Endodermal cell (in vitro differentiated cells): ENCODE data around the gene TMEM132A. TPM values are rescaled to one million over a fixed set of nuclear protein-coding genes. Genes with fewer than 3 reads are reported as not detected.

ENCODE experiments used
- DNase-seq: peaks from one replicate; pipeline ENCODE4 v3.0.0-alpha.2; 2017
- H3K27ac ChIP-seq: 2 replicates; pipeline ENCODE4 v1.5.1; 2013; ENCODE audit warnings: mild to moderate bottlenecking, low read depth, low read length, moderate library complexity
- H3K27me3 ChIP-seq: 2 replicates; pipeline ENCODE4 v1.6.1; 2013; ENCODE audit warnings: mild to moderate bottlenecking, low read length, moderate library complexity; ENCODE audit not compliant: insufficient read depth, control insufficient read depth, poor library complexity, severe bottlenecking
- H3K36me3 ChIP-seq: 2 replicates; pipeline ENCODE4 v1.7.0; 2013; ENCODE audit warnings: mild to moderate bottlenecking, low read length, moderate library complexity; ENCODE audit not compliant: control insufficient read depth, insufficient read depth
- H3K4me1 ChIP-seq: one replicate; pipeline ENCODE4 v1.7.0; 2013; ENCODE audit warnings: low read length; ENCODE audit not compliant: control insufficient read depth, insufficient read depth
- H3K4me3 ChIP-seq: 2 replicates; pipeline ENCODE4 v1.5.1; 2013; ENCODE audit warnings: mild to moderate bottlenecking, low read length, moderate library complexity
- H3K9ac ChIP-seq: 2 replicates; pipeline ENCODE4 v1.6.1; 2013; ENCODE audit warnings: mild to moderate bottlenecking, low read length, moderate library complexity; ENCODE audit not compliant: poor library complexity, severe bottlenecking; ENCODE audit errors: extremely low read depth
- H3K9me3 ChIP-seq: 2 replicates; pipeline ENCODE4 v1.6.1; 2013; ENCODE audit warnings: mild to moderate bottlenecking, low read length, moderate library complexity; ENCODE audit not compliant: control insufficient read depth
- H3K27ac Mint-ChIP-seq: 2 replicates; pipeline ENCODE4 v1.8.0; 2020; ENCODE audit warnings: mixed read lengths
- H3K27me3 Mint-ChIP-seq: 2 replicates; pipeline ENCODE4 v1.8.0; 2021; ENCODE audit warnings: mild to moderate bottlenecking, mixed read lengths; ENCODE audit not compliant: insufficient read depth
- H3K36me3 Mint-ChIP-seq: 2 replicates; pipeline ENCODE4 v1.8.0; 2020; ENCODE audit warnings: low read depth, mixed read lengths
- H3K4me1 Mint-ChIP-seq: 2 replicates; pipeline ENCODE4 v1.8.0; 2020; ENCODE audit warnings: mixed read lengths
- H3K4me3 Mint-ChIP-seq: 2 replicates; pipeline ENCODE4 v1.8.0; 2020; ENCODE audit warnings: mild to moderate bottlenecking, moderate library complexity, mixed read lengths
- H3K9me3 Mint-ChIP-seq: 2 replicates; pipeline ENCODE4 v1.8.0; 2020; ENCODE audit warnings: mild to moderate bottlenecking, mixed read lengths
- WGBS, 2 experiments: methylation state at CpG; one replicate each; pipeline versions ENCODE4 v1.1.5 to v1.1.7; 2013; ENCODE audit warnings: missing lambda C conversion rate in 2 of 2, mixed read lengths in 1 of 2; ENCODE audit not compliant: insufficient coverage in 1 of 2, insufficient read length in 1 of 2; 5-methylcytosine and 5-hydroxymethylcytosine counted together
- total RNA-seq, 2 donors: library from RNA; stranded (reverse); fragmentation: NEBNext Ultra II Directional in 1 of 2; extraction: Animal tissue kit (Norgen Biotek cat#: 25700) in 1 of 2; gene quantifications; 2 replicates in 1 of 2; 3 replicates in 1 of 2; pipeline ENCODE4 v1.2.1, GENCODE V29; 2021
- TF ChIP-seq, protein P1 (sequence below): fragments of 200-600 bp; sonication (generic); conservative IDR thresholded peaks from 2 replicates; pipeline ENCODE4 v1.5.0; 2021; ENCODE audit warnings: antibody characterized with exemption, mild to moderate bottlenecking

TMEM132A gene
- total RNA-seq, 2 donors from 2014 or later = 135 to 140 TPM

DNA sequence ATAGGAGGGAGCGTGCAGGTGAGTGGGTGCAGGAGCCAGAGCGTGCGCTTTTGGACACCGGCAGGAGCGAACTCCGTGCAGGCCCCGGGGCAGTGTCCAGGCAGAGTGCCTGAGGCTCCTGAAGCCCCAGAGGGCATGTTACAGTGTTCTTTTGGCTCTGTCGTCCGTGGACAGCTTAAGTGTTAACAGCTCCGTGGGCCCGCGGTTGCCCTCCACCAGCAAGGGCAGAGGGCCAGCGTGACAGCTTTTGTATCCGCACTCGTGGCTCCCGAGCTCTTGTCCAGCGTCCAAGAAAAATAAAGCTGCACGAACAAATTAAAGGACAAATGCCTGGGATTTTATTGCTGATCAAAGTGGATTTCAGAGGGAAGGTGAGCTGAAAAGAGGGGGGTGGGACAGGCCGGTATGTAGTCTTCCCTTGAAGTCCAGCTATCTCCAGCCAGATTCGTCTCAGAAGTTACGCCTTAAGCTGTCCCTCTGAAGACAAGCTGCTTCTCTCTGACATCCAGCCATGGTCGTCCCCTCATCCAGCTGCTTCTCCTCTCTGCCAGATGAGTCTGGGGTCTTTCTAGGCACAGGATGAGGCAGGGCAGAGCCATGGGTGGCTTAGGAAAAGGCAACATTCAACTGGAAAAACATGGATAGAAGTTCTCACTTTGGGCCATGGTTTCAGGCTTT, 11.3 kb upstream of the TMEM132A start:
- TF ChIP-seq, protein P1, sequence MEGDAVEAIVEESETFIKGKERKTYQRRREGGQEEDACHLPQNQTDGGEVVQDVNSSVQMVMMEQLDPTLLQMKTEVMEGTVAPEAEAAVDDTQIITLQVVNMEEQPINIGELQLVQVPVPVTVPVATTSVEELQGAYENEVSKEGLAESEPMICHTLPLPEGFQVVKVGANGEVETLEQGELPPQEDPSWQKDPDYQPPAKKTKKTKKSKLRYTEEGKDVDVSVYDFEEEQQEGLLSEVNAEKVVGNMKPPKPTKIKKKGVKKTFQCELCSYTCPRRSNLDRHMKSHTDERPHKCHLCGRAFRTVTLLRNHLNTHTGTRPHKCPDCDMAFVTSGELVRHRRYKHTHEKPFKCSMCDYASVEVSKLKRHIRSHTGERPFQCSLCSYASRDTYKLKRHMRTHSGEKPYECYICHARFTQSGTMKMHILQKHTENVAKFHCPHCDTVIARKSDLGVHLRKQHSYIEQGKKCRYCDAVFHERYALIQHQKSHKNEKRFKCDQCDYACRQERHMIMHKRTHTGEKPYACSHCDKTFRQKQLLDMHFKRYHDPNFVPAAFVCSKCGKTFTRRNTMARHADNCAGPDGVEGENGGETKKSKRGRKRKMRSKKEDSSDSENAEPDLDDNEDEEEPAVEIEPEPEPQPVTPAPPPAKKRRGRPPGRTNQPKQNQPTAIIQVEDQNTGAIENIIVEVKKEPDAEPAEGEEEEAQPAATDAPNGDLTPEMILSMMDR = no peak
- H3K9me3 ChIP-seq = no peaks in the 10 kb centered on the region
- peak overlapping the region; percentile 92 for H3K4me3 ChIP-seq
- no peak for DNase-seq
- Mint-ChIP-seq H3K27me3 (peaks cover 45% of the 10 kb centered on the region), H3K4me1 (peaks cover 33% of the 10 kb centered on the region), H3K9me3 (no peaks in the 10 kb centered on the region), H3K27ac (no peak overlapping the region), H3K36me3 (no peaks in the 10 kb centered on the region), H3K4me3 (peak overlapping the region; percentile 84)
- 84 to 93% methylated on average over 19 to 22 of the region's 22 CpGs for WGBS, 2 experiments
- peaks cover 21% of the 10 kb centered on the region for H3K27me3 ChIP-seq
- no peaks in the 10 kb centered on the region for H3K36me3 ChIP-seq
- H3K4me1 ChIP-seq = peaks cover 12% of the 10 kb centered on the region
- H3K9ac ChIP-seq = no peak overlapping the region
- peak overlapping the region; percentile 81 for H3K27ac ChIP-seq

DNA sequence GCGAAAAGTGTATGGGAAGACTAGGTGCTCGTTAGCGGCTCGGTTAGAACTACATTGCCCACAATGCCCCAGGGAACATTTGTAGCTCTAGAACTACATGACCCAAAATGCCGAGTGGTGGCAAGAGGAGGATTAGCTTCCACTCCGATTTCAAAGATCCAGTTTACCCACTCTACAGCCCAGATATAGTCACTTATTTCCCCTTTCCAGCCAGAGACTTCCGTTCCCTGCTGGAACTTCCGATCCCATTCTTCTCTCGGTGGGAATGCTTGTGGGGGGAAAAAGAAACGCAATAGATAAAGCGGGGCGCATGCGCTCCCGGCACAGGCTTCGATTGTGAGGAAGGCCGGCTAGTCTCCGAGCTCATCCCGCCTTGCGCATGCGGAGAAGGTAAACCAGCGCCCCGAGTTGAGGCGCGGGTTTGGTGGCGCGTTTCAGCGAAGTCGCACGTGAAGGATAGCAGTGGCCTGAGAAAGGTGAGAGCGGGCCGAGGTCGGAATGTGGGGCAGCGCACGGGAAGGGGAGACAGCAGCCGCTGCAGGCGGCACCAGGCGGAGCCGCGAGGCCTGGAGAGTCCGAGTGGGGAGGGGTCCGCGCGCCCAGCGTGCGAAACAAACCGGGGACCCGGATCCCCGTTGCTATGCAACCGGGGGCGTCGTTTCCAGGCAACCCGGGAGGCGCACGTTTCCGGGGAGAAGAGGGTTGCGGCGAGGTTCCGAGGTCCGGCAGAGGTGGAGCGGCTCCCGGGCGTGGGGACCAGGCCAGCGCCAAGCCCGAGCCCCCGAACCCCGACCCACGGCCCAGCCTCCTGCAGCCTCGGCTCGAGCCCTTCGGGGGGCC, 10.2 kb upstream of the TMEM132A start, which contains the start of gene TMEM109:
Gene TMEM109 (plus strand): TSS at position 366 of the 840 bp plus-strand sequence. CDS start 5,536 bp downstream, outside the sequence.
- peak within 1 kb of the TSS; percentile 92 for H3K27ac Mint-ChIP-seq
- peaks cover 43% of the 10 kb centered on the region for H3K4me1 Mint-ChIP-seq
- WGBS, 2 experiments = 0% methylated on average over 21 to 70 of the region's 70 CpGs
- H3K9ac ChIP-seq = peak within 1 kb of the TSS; percentile 78
- no peaks in the 10 kb centered on the region for H3K9me3 Mint-ChIP-seq
- peak within 1 kb of the TSS; percentile 81 for H3K27ac ChIP-seq
- TF ChIP-seq, protein P1 = no peak
- peaks cover 12% of the 10 kb centered on the region for H3K4me1 ChIP-seq
- peak within 1 kb of the TSS; percentile 92 for H3K4me3 ChIP-seq
- H3K9me3 ChIP-seq = no peaks in the 10 kb centered on the region
- no peaks in the 10 kb centered on the region for H3K36me3 ChIP-seq
- peaks cover 35% of the 10 kb centered on the region for H3K27me3 Mint-ChIP-seq
- peak; percentile 96 for DNase-seq
- peaks cover 2% of the 10 kb centered on the region for H3K36me3 Mint-ChIP-seq
- H3K27me3 ChIP-seq = peaks cover 11% of the 10 kb centered on the region
- H3K4me3 Mint-ChIP-seq = peak within 1 kb of the TSS; percentile 84

DNA sequence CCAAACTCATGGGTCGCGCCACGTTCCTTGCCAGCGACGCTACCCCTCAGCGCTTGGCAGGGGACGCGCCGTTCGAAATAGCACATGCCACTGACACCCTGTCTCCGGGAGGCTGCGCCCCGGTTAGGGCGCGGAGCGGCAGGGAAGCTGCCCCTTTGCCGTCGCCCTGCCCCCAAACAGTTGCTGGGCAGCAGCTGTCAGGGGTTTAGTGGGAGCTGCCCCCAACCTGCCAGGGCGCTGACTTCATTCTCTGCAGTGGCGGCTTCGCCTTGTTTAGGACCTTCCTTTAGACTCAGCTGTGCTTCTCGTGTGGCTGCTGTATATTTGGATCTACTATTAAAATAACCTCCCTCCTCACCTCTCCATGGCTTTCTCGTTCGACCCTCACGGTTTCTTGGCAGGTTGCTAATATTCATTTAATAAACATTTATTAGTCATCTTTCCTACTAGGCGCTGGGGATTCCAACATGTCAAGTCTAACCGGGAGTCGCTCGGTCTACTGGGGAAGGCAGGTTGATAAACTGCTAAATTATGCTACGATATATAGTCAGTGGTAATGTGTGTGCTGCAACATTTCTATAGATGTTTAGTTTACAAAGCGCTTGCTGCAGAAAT, 9.5 kb upstream of the TMEM132A start:
- H3K9me3 Mint-ChIP-seq = no peaks in the 10 kb centered on the region
- H3K4me1 Mint-ChIP-seq = peaks cover 49% of the 10 kb centered on the region
- DNase-seq = peak; percentile 74
- Histone ChIP-seq H3K4me3 (peak overlapping the region; percentile 92), H3K27ac (peak overlapping the region; percentile 81), H3K36me3 (peaks cover 5% of the 10 kb centered on the region), H3K27me3 (peaks cover 8% of the 10 kb centered on the region), H3K4me1 (peaks cover 12% of the 10 kb centered on the region), H3K9me3 (no peaks in the 10 kb centered on the region), H3K9ac (peak overlapping the region; percentile 78)
- H3K27ac Mint-ChIP-seq = peak overlapping the region; percentile 48
- WGBS, 2 experiments = 1 to 3% methylated on average over 25 to 31 of the region's 31 CpGs
- TF ChIP-seq, protein P1 = no peak
- peak overlapping the region; percentile 84 for H3K4me3 Mint-ChIP-seq
- H3K36me3 Mint-ChIP-seq = peaks cover 6% of the 10 kb centered on the region
- peaks cover 28% of the 10 kb centered on the region for H3K27me3 Mint-ChIP-seq
